ENCODE data around the gene PCDHB16.
"Not testable (repeated sequence)": the region's sequence is repeated elsewhere in the genome, so short reads cannot be mapped to it uniquely, and the experiment has no call there.

- TF ChIP-seq, protein P1, sequence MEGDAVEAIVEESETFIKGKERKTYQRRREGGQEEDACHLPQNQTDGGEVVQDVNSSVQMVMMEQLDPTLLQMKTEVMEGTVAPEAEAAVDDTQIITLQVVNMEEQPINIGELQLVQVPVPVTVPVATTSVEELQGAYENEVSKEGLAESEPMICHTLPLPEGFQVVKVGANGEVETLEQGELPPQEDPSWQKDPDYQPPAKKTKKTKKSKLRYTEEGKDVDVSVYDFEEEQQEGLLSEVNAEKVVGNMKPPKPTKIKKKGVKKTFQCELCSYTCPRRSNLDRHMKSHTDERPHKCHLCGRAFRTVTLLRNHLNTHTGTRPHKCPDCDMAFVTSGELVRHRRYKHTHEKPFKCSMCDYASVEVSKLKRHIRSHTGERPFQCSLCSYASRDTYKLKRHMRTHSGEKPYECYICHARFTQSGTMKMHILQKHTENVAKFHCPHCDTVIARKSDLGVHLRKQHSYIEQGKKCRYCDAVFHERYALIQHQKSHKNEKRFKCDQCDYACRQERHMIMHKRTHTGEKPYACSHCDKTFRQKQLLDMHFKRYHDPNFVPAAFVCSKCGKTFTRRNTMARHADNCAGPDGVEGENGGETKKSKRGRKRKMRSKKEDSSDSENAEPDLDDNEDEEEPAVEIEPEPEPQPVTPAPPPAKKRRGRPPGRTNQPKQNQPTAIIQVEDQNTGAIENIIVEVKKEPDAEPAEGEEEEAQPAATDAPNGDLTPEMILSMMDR (IDR thresholded peaks at IDR 0.05) = not testable (repeated sequence)
- TF ChIP-seq POLR2A (IDR thresholded peaks at IDR 0.05) = not testable (repeated sequence)
Measured at GRCh38 chr5:141137346-141137745, 44.8 kb upstream of the PCDHB16 start.
